Measurements from ENCODE around the gene VRTN.
"Not testable (repeated sequence)": the region's sequence is repeated elsewhere in the genome, so short reads cannot be mapped to it uniquely, and the experiment has no call there.

VRTN gene

GRCh38 chr14:74356892-74357575, 8.8 kb downstream of the VRTN start:
- Histone ChIP-seq H3K36me3 (ENCODE audit: control insufficient read depth, insufficient read depth, low read length) (no peaks in the 10 kb centered on the region), H3K4me1 (ENCODE audit: control insufficient read depth, insufficient read depth, low read length) (no peaks in the 10 kb centered on the region), H3K9ac (ENCODE audit: low read length) (no peak overlapping the region), H3K9me3 (ENCODE audit: control insufficient read depth, low read length) (no peaks in the 10 kb centered on the region), H3K27me3 (ENCODE audit: control insufficient read depth, insufficient read depth, low read length) (no peaks in the 10 kb centered on the region), H3K4me3 (ENCODE audit: low read length) (no peak overlapping the region)

- Histone ChIP-seq H3K9me3 (ENCODE audit: control insufficient read depth, low read length) (no peaks in the 10 kb centered on the region), H3K4me1 (ENCODE audit: control insufficient read depth, insufficient read depth, low read length) (no peaks in the 10 kb centered on the region), H3K4me3 (ENCODE audit: low read length) (no peak overlapping the region), H3K9ac (ENCODE audit: low read length) (no peak overlapping the region), H3K36me3 (ENCODE audit: control insufficient read depth, insufficient read depth, low read length) (no peaks in the 10 kb centered on the region), H3K27me3 (ENCODE audit: control insufficient read depth, insufficient read depth, low read length) (no peaks in the 10 kb centered on the region)
Observed at GRCh38 chr14:74357585-74357984, 9.3 kb downstream of the VRTN start.

- Histone ChIP-seq H3K9ac (ENCODE audit: low read length) (no peak overlapping the region), H3K4me3 (ENCODE audit: low read length) (no peak overlapping the region), H3K36me3 (ENCODE audit: control insufficient read depth, insufficient read depth, low read length) (no peaks in the 10 kb centered on the region), H3K27me3 (ENCODE audit: control insufficient read depth, insufficient read depth, low read length) (no peaks in the 10 kb centered on the region), H3K4me1 (ENCODE audit: control insufficient read depth, insufficient read depth, low read length) (no peaks in the 10 kb centered on the region), H3K9me3 (ENCODE audit: control insufficient read depth, low read length) (no peaks in the 10 kb centered on the region)
Observed at GRCh38 chr14:74358176-74358829, 10.0 kb downstream of the VRTN start.

DNA sequence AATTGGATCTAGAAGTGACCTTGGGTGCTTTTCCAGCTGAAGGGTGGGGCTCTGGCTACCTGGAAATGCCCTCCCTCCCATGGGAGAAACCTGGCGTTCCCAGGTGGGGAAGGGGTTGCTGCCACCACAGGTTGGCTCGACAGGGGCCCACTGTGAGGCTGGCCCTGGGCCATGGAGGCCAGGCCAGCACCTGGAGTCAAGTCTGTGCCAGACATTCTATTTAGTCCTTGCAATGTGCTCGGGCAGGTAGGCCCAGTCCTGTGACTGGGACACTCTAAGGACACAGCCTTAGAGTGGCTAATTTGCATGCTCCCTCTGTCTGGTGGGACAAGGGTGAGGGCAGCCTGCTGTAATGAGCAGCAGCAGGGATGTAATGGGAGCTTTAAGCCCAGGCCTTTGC, 11.9 kb downstream of the VRTN start:
- Histone ChIP-seq H3K4me3 (ENCODE audit: low read length) (no peak overlapping the region), H3K27me3 (ENCODE audit: control insufficient read depth, insufficient read depth, low read length) (no peaks in the 10 kb centered on the region), H3K36me3 (ENCODE audit: control insufficient read depth, insufficient read depth, low read length) (no peaks in the 10 kb centered on the region), H3K9me3 (ENCODE audit: control insufficient read depth, low read length) (no peaks in the 10 kb centered on the region), H3K4me1 (ENCODE audit: control insufficient read depth, insufficient read depth, low read length) (no peaks in the 10 kb centered on the region), H3K9ac (ENCODE audit: low read length) (no peak overlapping the region)

DNA sequence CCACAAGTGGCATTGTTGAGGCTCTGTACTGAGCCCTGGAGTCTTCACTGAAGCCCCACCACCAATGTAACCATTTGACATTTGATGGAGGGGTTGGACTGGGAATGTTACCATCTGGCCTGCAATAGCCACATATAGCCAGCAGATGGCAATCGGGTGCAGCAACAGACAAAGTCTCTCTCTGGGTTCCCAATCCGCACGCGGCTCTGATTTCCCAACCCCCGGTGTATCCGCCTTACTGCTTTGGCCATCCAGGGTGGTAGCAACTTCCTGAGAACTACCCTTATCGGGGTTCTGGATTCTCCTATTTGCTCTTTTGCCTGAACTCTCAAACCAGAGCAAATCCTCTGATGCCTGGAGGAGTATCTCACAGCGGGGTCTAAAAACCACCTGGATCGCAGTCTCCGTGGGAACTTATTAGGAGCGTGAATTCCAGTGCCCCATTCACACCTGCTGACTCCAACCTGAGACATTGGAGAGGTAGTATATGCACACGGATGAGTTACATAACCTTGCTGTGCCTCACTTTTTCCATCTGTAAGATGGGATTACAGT, 14.2 kb downstream of the VRTN start:
- Histone ChIP-seq H3K9me3 (ENCODE audit: control insufficient read depth, low read length) (no peaks in the 10 kb centered on the region), H3K4me1 (ENCODE audit: control insufficient read depth, insufficient read depth, low read length) (no peaks in the 10 kb centered on the region), H3K9ac (ENCODE audit: low read length) (no peak overlapping the region), H3K36me3 (ENCODE audit: control insufficient read depth, insufficient read depth, low read length) (no peaks in the 10 kb centered on the region), H3K4me3 (ENCODE audit: low read length) (no peak overlapping the region), H3K27me3 (ENCODE audit: control insufficient read depth, insufficient read depth, low read length) (no peaks in the 10 kb centered on the region)

- no peaks in the 10 kb centered on the region for H3K27me3 ChIP-seq (ENCODE audit: control insufficient read depth, insufficient read depth, low read length)
- no peaks in the 10 kb centered on the region for H3K9me3 ChIP-seq (ENCODE audit: control insufficient read depth, low read length)
- no peaks in the 10 kb centered on the region for H3K36me3 ChIP-seq (ENCODE audit: control insufficient read depth, insufficient read depth, low read length)
- no peaks in the 10 kb centered on the region for H3K4me1 ChIP-seq (ENCODE audit: control insufficient read depth, insufficient read depth, low read length)
- H3K9ac ChIP-seq (ENCODE audit: low read length) = no peak overlapping the region
- H3K4me3 ChIP-seq (ENCODE audit: low read length) = no peak overlapping the region
Observed at GRCh38 chr14:74364271-74364880, 16.1 kb downstream of the VRTN start.

DNA sequence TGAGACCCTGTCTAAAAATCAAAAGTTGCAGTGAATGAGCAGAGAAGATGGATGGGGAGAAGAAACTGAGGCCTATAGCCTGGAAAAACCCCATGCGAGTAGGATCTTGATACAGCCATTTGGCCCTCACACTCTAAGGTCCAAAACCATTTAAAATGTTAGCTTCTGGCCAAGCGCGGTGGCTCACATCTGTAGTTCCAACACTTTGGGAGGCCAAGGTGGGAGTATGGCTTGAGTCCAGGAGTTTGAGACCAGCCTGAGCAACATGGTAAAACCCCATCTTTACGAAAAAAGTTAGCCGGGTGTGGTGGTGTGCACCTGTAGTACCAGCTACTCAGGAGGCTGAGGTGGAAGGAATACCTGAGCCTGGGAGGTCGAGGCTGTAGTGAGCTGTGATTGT, 19.8 kb downstream of the VRTN start:
- no peak overlapping the region for H3K9ac ChIP-seq (ENCODE audit: low read length)
- no peaks in the 10 kb centered on the region for H3K27me3 ChIP-seq (ENCODE audit: control insufficient read depth, insufficient read depth, low read length)
- H3K36me3 ChIP-seq (ENCODE audit: control insufficient read depth, insufficient read depth, low read length) = no peaks in the 10 kb centered on the region
- no peaks in the 10 kb centered on the region for H3K9me3 ChIP-seq (ENCODE audit: control insufficient read depth, low read length)
- no peaks in the 10 kb centered on the region for H3K4me1 ChIP-seq (ENCODE audit: control insufficient read depth, insufficient read depth, low read length)
- H3K4me3 ChIP-seq (ENCODE audit: low read length) = no peak overlapping the region

DNA sequence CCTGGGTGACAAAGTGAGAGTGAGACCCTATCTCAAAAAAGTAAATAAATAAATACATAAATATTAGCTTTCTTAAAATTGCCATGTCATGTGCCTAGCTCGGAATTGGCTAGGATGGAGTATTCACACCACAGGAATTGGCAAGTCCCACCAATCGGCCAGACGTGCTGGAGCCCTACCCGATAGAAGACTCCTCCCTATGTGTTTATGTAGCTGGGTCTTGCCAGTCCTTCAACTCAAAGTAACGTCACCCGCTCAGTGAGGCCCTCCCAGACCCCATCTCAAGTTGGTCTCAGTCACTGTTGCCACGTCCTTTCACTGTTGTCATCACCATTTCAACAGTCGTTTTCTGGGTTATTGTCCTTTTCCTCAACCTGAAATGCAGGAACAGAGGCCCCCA, 20.2 kb downstream of the VRTN start:
- no peak overlapping the region for H3K4me3 ChIP-seq (ENCODE audit: low read length)
- H3K9ac ChIP-seq (ENCODE audit: low read length) = no peak overlapping the region
- H3K27me3 ChIP-seq (ENCODE audit: control insufficient read depth, insufficient read depth, low read length) = no peaks in the 10 kb centered on the region
- no peaks in the 10 kb centered on the region for H3K9me3 ChIP-seq (ENCODE audit: control insufficient read depth, low read length)
- H3K36me3 ChIP-seq (ENCODE audit: control insufficient read depth, insufficient read depth, low read length) = no peaks in the 10 kb centered on the region
- no peaks in the 10 kb centered on the region for H3K4me1 ChIP-seq (ENCODE audit: control insufficient read depth, insufficient read depth, low read length)

DNA sequence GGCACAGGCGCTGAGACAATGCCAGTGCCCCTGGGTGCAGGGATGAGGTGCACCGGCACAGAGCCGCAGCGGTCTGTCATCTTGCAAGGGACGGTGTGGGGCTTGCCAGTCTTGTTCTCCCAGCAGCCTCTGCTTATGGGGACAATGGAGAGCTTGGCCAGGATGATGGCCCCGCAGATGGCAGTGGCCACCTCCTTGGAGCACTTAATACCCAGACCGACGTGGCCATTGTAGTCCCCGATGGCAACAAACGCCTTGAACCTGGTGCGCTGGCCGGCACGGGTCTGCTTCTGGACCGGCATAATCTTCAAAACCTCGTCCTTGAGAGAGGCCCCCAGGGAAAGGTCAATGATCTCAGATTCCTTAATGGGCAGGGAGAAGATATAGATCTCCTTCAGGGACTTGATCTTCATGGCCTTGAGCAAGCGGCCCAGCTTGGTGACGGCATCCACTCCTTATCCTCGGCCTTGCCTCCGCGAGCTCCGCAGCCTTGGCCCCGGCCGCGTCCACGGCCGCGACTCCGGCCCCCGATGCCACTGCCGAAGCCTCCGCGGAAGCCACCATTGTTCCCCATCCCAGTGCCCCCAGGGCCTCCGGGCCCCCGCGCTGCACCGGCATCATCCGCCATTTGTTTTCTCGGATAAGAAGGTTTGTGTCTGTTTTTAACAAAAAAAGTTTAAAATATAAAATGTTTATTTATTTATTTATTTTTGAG, 29.9 kb downstream of the VRTN start:
- H3K9me3 ChIP-seq (ENCODE audit: control insufficient read depth, low read length) = no peaks in the 10 kb centered on the region
- no peaks in the 10 kb centered on the region for H3K4me1 ChIP-seq (ENCODE audit: control insufficient read depth, insufficient read depth, low read length)
- H3K4me3 ChIP-seq (ENCODE audit: low read length) = no peak overlapping the region
- H3K36me3 ChIP-seq (ENCODE audit: control insufficient read depth, insufficient read depth, low read length) = no peaks in the 10 kb centered on the region
- H3K9ac ChIP-seq (ENCODE audit: low read length) = no peak overlapping the region
- no peaks in the 10 kb centered on the region for H3K27me3 ChIP-seq (ENCODE audit: control insufficient read depth, insufficient read depth, low read length)

- Histone ChIP-seq H3K9ac (ENCODE audit: low read length) (no peak overlapping the region), H3K36me3 (ENCODE audit: control insufficient read depth, insufficient read depth, low read length) (no peaks in the 10 kb centered on the region), H3K4me1 (ENCODE audit: control insufficient read depth, insufficient read depth, low read length) (no peaks in the 10 kb centered on the region), H3K9me3 (ENCODE audit: control insufficient read depth, low read length) (no peaks in the 10 kb centered on the region), H3K4me3 (ENCODE audit: low read length) (no peak overlapping the region), H3K27me3 (ENCODE audit: control insufficient read depth, insufficient read depth, low read length) (no peaks in the 10 kb centered on the region)
Observed at GRCh38 chr14:74380172-74380571, 31.9 kb downstream of the VRTN start.

DNA sequence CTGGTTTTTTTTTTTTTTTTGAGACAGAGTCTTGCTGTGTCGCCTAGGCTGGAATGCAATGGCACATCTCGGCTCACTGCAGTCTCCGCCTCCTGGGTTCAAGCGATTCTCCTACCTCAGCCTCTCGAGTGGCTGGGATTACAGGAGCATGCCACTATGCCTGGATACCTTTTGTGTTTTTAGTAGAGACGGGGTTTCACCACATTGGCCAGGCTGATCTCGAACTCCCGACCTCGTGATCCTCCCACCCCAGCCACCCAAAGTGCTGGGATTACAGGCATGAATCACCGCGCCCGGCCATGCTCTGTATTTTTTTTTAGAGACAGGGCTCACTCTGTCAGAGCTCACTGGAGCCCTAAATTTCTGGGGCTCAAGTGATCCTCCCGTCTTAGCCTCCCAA, 32.6 kb downstream of the VRTN start:
- no peaks in the 10 kb centered on the region for H3K36me3 ChIP-seq (ENCODE audit: control insufficient read depth, insufficient read depth, low read length)
- no peak overlapping the region for H3K9ac ChIP-seq (ENCODE audit: low read length)
- H3K4me3 ChIP-seq (ENCODE audit: low read length) = no peak overlapping the region
- no peaks in the 10 kb centered on the region for H3K27me3 ChIP-seq (ENCODE audit: control insufficient read depth, insufficient read depth, low read length)
- H3K9me3 ChIP-seq (ENCODE audit: control insufficient read depth, low read length) = no peaks in the 10 kb centered on the region
- no peaks in the 10 kb centered on the region for H3K4me1 ChIP-seq (ENCODE audit: control insufficient read depth, insufficient read depth, low read length)

DNA sequence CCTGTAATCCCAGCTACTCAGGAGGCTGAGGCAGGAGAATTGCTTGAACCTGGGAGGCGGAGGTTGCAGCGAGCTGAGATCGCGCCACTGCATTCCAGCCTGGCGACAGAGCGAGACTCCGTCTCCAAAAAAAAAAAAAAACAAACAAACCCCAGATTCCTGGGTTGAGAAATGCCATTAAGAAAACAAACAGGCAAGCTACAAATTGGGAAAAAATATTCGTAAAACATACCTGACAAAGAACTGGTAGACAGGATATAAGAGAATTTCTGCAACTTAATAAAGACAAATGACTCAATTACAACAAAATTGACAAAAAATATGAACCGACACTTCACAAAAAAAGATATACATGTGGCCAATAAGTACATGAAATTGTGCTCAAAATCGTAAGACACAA, 33.3 kb downstream of the VRTN start:
- not testable (repeated sequence) for H3K36me3 ChIP-seq (ENCODE audit: control insufficient read depth, insufficient read depth, low read length); H3K4me1 ChIP-seq (ENCODE audit: control insufficient read depth, insufficient read depth, low read length); H3K9ac ChIP-seq (ENCODE audit: low read length); H3K9me3 ChIP-seq (ENCODE audit: control insufficient read depth, low read length); H3K27me3 ChIP-seq (ENCODE audit: control insufficient read depth, insufficient read depth, low read length); H3K4me3 ChIP-seq (ENCODE audit: low read length)
